SU-DHL-6 (cell line): ENCODE results near the gene LRRN3.

Experiments
- H2AFZ ChIP-seq: fragments of 200-600 bp; sonication (generic); 2 replicates; pipeline ENCODE4 v1.6.1; 2014; ENCODE audit warnings: low read depth, mild to moderate bottlenecking, moderate library complexity, mixed read lengths, antibody characterized with exemption, low read length; ENCODE audit not compliant: severe bottlenecking
- H3F3A ChIP-seq: fragments of 200-600 bp; shearing (Covaris generic); 2 replicates; pipeline ENCODE4 v1.6.0; 2016; ENCODE audit warnings: antibody characterized with exemption, mild to moderate bottlenecking; ENCODE audit not compliant: insufficient read depth
- H3K27ac ChIP-seq: fragments of 200-600 bp; sonication (generic); 2 replicates; pipeline ENCODE4 v1.5.1; 2016; ENCODE audit warnings: low read depth, mild to moderate bottlenecking, low read length, moderate library complexity, mixed read lengths
- H3K27me3 ChIP-seq: fragments of 200-600 bp; sonication (generic), shearing (Covaris generic); 2 replicates; pipeline ENCODE4 v1.6.0; 2014; ENCODE audit warnings: mild to moderate bottlenecking, low read length
- H3K36me3 ChIP-seq: fragments of 200-600 bp; sonication (generic); 2 replicates; pipeline ENCODE4 v1.6.1; 2014; ENCODE audit warnings: mild to moderate bottlenecking, low read length, mixed read lengths
- H3K4me2 ChIP-seq: fragments of 300-600, 200-600 bp; shearing (Covaris generic), sonication (generic); 2 replicates; pipeline ENCODE4 v1.6.0; 2014; ENCODE audit warnings: low read length, low read depth, mild to moderate bottlenecking; ENCODE audit not compliant: poor library complexity, severe bottlenecking
- H3K4me3 ChIP-seq: fragments of 200-600 bp; sonication (generic); 2 replicates; pipeline ENCODE4 v1.5.1; 2014; ENCODE audit warnings: antibody characterized with exemption, low read length, mild to moderate bottlenecking, mixed read lengths; ENCODE audit not compliant: insufficient read depth, poor library complexity, severe bottlenecking
- H3K79me2 ChIP-seq: fragments of 200-600 bp; sonication (generic); 2 replicates; pipeline ENCODE4 v1.6.1; 2014; ENCODE audit warnings: mild to moderate bottlenecking, low read length, moderate library complexity; ENCODE audit not compliant: insufficient read depth
- H3K9ac ChIP-seq: fragments of 200-600 bp; sonication (generic); 2 replicates; pipeline ENCODE4 v1.7.0; 2014; ENCODE audit warnings: mild to moderate bottlenecking, low read length
- H3K9me2 ChIP-seq: fragments of 200-600 bp; sonication (generic); replicated peaks from 2 replicates; pipeline ENCODE4 v1.6.1; 2014; ENCODE audit warnings: low read length; ENCODE audit not compliant: insufficient read depth
- H3K9me3 ChIP-seq: fragments of 200-600 bp; sonication (generic); 2 replicates; pipeline ENCODE4 v1.6.1; 2014; ENCODE audit warnings: low read length, mixed read lengths; ENCODE audit not compliant: insufficient read depth
- H4K20me1 ChIP-seq: fragments of 200-600 bp; sonication (generic); 2 replicates; pipeline ENCODE4 v1.6.1; 2014; ENCODE audit warnings: low read depth, mild to moderate bottlenecking, antibody characterized with exemption, low read length, moderate library complexity, mixed read lengths
- CTCF ChIP-seq: fragments of 200-600 bp; sonication (generic); IDR thresholded peaks from one replicate; pipeline ENCODE4 v1.5.1; 2017; ENCODE audit warnings: antibody characterized with exemption, mild to moderate bottlenecking, low read length, moderate library complexity; ENCODE audit not compliant: insufficient read depth, poor library complexity, severe bottlenecking
- EZH2phosphoT487 ChIP-seq: fragments of 200-600 bp; sonication (generic), shearing (Covaris generic); conservative IDR thresholded peaks from 2 replicates; pipeline ENCODE4 v1.6.1; 2018; ENCODE audit warnings: mild to moderate bottlenecking, antibody characterized with exemption, low read length, moderate library complexity, mixed read lengths

Gene LRRN3

GRCh38 chr7:111049971-111050680 lies 40.8 kb upstream of the LRRN3 start:
- no peak overlapping the region for H2AFZ ChIP-seq
- H3K9me2 ChIP-seq: no peaks in the 10 kb centered on the region
- H3K27me3 ChIP-seq: no peaks in the 10 kb centered on the region
- no peak overlapping the region for H3K9ac ChIP-seq
- no peak overlapping the region for H3K4me2 ChIP-seq
- H3F3A ChIP-seq: no peaks in the 10 kb centered on the region
- H3K36me3 ChIP-seq: no peaks in the 10 kb centered on the region
- TF ChIP-seq EZH2phosphoT487: no peak
- TF ChIP-seq CTCF: no peak
- no peaks in the 10 kb centered on the region for H4K20me1 ChIP-seq
- H3K9me3 ChIP-seq: no peaks in the 10 kb centered on the region
- H3K4me3 ChIP-seq: no peak overlapping the region
- no peak overlapping the region for H3K27ac ChIP-seq
- H3K79me2 ChIP-seq: no peaks in the 10 kb centered on the region

- no peak overlapping the region for H2AFZ ChIP-seq
- H3K4me3 ChIP-seq: no peak overlapping the region
- H3K36me3 ChIP-seq: no peaks in the 10 kb centered on the region
These were observed 40.0 kb upstream of the LRRN3 start for GRCh38 chr7:111050875-111051416.

GRCh38 chr7:111051832-111052231 lies 39.1 kb upstream of the LRRN3 start:
- H4K20me1 ChIP-seq: no peaks in the 10 kb centered on the region
- H2AFZ ChIP-seq: no peak overlapping the region
- H3K27ac ChIP-seq: no peak overlapping the region
- no peaks in the 10 kb centered on the region for H3K79me2 ChIP-seq
- no peak overlapping the region for H3K9ac ChIP-seq
- H3K27me3 ChIP-seq: no peaks in the 10 kb centered on the region
- no peak overlapping the region for H3K4me2 ChIP-seq
- H3K9me3 ChIP-seq: no peaks in the 10 kb centered on the region
- no peak for TF ChIP-seq CTCF
- no peak for TF ChIP-seq EZH2phosphoT487
- no peaks in the 10 kb centered on the region for H3K36me3 ChIP-seq
- H3K9me2 ChIP-seq: no peaks in the 10 kb centered on the region
- H3K4me3 ChIP-seq: no peak overlapping the region
- H3F3A ChIP-seq: no peaks in the 10 kb centered on the region

More at GRCh38 chr7:111050875-111051416, 40.0 kb upstream of the LRRN3 start:
- Histone ChIP-seq H3K79me2 (no peaks in the 10 kb centered on the region), H3K4me2 (no peak overlapping the region), H3F3A (no peaks in the 10 kb centered on the region), H3K9me2 (no peaks in the 10 kb centered on the region), H4K20me1 (no peaks in the 10 kb centered on the region), H3K27me3 (no peaks in the 10 kb centered on the region), H3K9me3 (no peaks in the 10 kb centered on the region), H3K27ac (no peak overlapping the region), H3K9ac (no peak overlapping the region)
- TF ChIP-seq EZH2phosphoT487 (no peak), CTCF (no peak)
